CD4-positive, alpha-beta T cell treated with Interleukin-10 for 1 hour (primary cell): Measurements from ENCODE around the gene TMA7B.

Experiments
- DNase-seq: peaks from one replicate; pipeline ENCODE4 v3.0.0-alpha.2; 2020

The TMA7B gene

GRCh38 chr22:39959640-39960447 is at the start of gene TMA7B:
TMA7B (plus strand) TSS chr22:39960397; CDS start chr22:39964375, 3,978 bp downstream.
- DNase-seq: no peak

GRCh38 chr22:39910876-39911613 is 49.2 kb upstream of the TMA7B start:
- DNase-seq: no peak

- no peak for DNase-seq
Measured at GRCh38 chr22:39913321-39913720, 46.9 kb upstream of the TMA7B start.

GRCh38 chr22:39913886-39914285 is 46.3 kb upstream of the TMA7B start:
- DNase-seq: no peak

- DNase-seq: no peak
Measured at GRCh38 chr22:39914584-39914983, 45.6 kb upstream of the TMA7B start.

- no peak for DNase-seq
Measured at GRCh38 chr22:39915295-39915726, 44.9 kb upstream of the TMA7B start.

- DNase-seq: no peak
Measured at GRCh38 chr22:39916496-39916895, 43.7 kb upstream of the TMA7B start.

- no peak for DNase-seq
Measured at GRCh38 chr22:39917197-39917643, 43.0 kb upstream of the TMA7B start.

- DNase-seq: no peak
Measured at GRCh38 chr22:39917776-39918495, 42.3 kb upstream of the TMA7B start.

GRCh38 chr22:39920134-39920743 is 40.0 kb upstream of the TMA7B start:
- DNase-seq: peak; percentile 62

GRCh38 chr22:39923696-39924095 is 36.5 kb upstream of the TMA7B start:
- DNase-seq: no peak

GRCh38 chr22:39924286-39924685 is 35.9 kb upstream of the TMA7B start:
- DNase-seq: no peak

- no peak for DNase-seq
Measured at GRCh38 chr22:39925273-39925672, 34.9 kb upstream of the TMA7B start.

GRCh38 chr22:39925909-39926679 is 34.1 kb upstream of the TMA7B start:
- DNase-seq: no peak

GRCh38 chr22:39926753-39927152 is 33.4 kb upstream of the TMA7B start:
- DNase-seq: no peak

- no peak for DNase-seq
Measured at GRCh38 chr22:39927544-39927943, 32.7 kb upstream of the TMA7B start.

GRCh38 chr22:39928536-39929520 is 31.4 kb upstream of the TMA7B start:
- no peak for DNase-seq

GRCh38 chr22:39931251-39931650 is 28.9 kb upstream of the TMA7B start:
- DNase-seq: no peak

- no peak for DNase-seq
Measured at GRCh38 chr22:39932166-39932565, 28.0 kb upstream of the TMA7B start.

- DNase-seq: peak; percentile 72
Measured at GRCh38 chr22:39932918-39933649, 27.1 kb upstream of the TMA7B start.
